ENCODE measurements around the gene MYH11.
"Not testable (repeated sequence)": the region's sequence is repeated elsewhere in the genome, so short reads cannot be mapped to it uniquely, and the experiment has no call there.

The MYH11 gene

DNA sequence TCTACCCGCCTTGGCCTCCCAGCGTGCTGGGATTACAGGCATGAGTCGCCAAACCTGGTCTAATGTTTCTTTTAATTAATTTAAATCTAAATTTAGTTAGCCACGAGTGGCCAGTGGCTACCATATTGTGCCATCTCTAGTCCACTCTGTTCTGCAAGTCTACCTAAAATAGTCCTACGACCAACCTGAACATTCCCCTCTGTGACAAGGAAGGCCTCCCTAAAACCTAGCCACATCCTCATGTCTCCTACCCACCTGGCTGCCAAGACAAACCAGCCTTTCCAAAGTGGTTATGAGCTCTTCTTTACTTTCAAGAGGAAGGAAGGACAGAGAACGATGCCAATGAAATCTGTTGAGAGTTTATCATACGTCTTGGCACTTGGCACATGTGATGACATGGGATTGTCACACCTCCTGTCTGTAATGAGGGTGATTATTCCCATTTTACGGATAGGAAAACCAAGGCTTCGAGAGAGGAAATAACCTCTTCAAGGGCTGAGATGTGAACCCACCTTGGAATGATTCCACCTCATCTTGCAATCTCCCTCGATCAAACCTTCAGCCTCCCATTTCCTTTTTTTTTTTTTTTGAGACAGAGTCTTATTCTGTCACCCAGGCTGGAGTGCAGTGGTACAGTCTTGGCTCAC lies 19.7 kb downstream of the MYH11 start:
- no peak for DNase-seq

DNA sequence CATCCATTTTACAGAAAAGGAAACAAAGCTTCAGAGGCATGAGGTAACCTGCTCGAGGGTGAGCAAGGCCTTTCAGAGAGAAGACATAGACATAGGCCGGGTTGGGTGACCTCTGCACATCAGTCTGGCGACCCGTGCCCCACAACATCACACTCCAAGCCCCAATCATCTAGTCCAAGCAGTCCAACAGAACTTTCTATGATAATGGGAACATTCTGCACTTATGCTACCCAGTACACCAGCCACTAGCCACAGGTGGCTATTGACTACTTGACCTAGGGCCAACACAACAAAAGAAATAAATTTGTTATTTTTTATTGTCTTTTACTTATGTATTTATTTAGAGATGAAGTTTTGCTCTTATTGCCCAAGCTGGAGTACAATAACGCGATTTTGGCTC lies 20.8 kb downstream of the MYH11 start:
- no peak for DNase-seq

DNA sequence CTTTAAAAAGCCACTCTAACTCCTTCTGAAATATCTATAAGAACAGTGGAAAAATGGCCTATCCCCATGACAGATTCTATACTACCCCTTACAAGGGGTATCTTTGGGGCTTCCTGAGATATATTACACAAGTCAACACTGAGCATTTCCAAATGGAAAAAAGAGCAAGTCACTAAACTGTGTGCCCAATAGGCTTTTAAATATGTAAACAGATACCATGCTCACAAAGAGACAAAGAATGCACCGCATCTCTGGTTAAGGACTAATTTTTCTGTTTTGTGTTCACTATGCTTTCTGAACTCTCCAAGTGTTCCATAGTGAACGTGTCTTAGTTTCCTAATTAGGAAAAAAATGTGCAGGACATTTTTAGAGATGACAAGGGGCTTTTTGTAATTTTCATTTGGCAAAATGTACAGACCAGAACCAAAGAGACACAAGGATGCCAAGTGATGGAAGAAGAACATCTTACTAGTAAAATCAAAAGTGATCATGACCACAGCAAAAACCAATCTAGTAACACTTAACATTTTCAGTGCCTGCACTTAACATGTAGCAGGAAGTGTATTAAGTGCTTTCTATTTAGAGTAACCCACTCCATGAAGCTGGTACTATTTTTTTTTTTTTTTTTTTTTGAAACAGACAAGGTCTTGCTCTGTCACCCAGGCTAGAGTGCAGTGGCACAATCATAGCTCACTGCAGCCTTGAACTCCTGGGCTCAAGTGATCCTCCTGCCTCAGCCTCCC lies 21.5 kb downstream of the MYH11 start:
- DNase-seq = no peak

DNA sequence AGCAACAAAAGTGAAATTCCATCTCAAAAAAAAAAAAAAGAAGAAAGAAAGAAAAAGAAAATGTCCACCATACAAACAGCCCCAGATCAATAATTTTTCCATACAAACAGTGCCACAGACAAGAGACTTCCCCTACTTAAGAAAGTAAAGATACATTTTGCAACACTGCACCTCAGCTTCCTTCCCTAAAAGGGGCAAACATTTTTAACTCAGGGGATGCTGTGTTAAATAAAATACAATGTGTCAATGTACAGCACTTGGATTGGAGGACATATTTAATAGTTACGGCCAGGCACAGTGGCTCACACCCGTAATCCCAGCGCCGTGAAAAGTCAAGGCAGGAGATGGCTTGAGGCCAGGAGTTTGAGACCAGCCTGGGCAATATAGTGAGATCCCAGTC lies 22.3 kb downstream of the MYH11 start:
- no peak for DNase-seq

DNA sequence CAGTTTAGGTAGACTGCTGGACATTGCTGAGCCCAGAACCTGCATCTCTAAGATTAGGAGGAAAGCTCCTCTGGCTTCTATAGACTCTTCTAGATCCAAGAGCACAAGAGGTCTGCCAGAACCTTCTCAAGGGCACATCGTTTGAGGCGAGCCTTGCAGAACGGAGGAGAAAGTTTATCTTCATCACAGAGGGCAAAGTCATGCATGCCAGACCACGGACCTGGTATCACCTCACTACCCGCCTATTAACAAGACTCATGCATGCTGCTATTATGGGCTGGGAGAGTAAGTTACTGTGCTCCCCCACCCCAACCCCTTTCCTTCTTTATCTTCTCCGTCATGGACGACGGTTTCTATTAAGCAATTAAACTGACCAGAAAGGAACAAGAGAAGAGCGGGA lies 23.3 kb downstream of the MYH11 start:
- no peak for DNase-seq

DNA sequence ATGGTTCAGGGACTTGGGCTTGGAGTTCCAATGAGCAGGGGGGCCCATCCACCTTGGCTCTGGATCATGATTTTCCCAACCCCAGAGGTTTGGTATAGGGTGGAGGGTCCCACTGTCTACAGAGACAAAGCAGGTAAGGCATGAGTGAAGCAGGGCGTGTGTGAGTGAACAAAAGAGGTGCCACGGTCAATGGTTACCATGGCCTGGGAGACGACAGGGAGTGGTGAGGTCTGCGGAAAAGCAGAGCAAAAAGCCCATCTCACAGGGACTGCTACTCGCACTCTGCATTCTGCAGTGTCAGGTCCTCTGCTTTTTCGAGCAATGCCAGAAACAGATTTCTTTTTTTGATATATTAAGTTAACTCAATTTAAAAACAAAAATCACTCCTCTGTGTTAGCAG lies 24.6 kb downstream of the MYH11 start:
- DNase-seq = no peak

DNA sequence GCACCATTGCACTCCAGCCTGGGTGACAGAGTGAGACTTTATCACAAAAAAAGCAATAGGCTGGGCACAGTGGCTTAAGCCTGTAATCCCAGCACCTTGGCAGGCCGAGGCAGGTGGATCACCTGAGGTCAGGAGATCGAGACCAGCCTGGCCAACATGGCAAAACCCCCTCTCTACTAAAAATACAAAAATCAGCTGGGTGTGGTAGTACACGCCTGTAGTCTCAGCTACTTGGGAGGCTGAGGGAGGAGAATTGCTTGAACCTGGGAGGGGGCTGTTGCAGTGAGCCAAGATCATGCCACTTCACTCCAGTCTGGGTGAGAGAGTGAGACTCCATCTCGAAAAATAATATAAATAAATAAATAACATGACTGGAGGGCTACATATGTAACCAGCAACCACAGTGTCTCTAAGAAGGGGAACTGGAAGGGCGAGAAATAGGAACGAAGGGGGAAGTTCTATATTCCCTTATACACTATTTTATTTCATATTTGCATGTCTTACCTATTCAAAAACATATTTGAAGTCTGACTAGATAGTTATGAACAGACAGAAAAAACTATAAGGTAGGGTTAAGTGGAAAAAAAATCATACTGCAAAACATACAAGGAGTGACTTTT lies 25.9 kb downstream of the MYH11 start:
- no peak for DNase-seq

DNA sequence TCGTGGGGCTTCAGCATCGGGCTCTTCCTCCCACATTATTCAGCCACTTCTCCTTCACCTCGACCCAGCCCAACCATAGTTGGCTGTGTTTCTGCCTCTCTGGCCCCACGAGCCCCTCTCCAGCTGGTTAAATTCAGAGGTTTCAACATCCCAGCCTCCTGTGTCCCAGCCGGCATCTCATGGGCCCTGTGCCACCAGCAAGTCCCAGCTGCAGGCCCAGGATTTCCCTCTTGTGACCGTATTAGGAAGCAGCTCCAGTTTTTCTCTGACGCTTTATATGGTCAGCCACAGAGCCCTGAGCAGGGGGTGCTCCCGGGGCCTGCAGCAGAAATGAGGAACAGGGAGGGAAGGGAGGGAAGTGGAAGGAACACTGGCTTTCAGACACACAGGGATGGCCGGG lies 27.4 kb downstream of the MYH11 start:
- no peak for DNase-seq

DNA sequence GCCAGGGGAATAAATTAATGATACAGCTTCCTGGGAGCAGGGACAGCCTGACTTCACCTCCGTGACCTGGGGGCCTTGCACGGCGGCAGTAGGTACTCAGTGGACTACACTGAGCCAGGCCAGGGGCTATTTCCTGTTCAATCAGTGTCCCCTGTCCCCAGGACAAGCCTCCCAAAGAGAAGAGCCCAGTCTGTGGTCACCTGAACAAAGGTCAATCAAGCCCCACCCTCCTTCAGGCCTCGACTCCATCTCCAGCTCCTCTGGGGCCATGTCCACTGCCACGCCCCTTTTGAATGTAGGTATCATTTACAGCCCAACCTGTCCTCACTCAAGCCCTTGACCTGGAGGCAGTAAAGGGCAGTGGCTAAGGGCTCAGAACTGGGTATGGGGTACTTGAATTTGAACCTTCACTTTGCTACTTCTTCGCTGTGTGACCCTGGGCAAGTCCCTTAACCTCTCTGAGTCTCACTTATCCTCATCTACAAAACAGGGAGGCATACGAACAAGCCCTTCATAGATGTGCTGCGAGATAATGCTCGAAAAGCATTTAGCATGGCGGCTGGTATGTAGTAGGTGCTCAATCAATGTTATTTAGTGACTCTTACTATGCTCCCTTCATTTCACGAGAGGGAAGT lies 29.0 kb downstream of the MYH11 start:
- DNase-seq = no peak

DNA sequence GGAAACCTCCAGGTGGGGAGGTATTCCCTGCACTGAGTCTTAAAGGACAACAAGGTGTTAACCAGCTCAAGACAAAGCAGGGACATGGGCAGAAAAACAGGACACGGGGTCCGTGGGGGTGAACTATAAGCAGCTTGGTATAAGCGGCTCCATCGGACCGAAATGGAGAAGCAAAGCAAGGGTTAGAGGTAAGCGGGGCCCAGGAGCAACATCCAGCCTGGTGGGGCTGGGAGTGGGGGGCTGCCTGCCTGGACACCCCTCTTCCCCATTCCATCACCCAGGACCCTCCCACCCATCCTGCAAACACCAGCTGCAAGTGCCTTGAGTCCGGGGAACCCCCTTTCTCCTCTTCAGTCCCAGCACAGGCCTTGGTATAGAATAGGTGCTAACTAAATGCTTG lies 29.5 kb downstream of the MYH11 start:
- no peak for DNase-seq

DNA sequence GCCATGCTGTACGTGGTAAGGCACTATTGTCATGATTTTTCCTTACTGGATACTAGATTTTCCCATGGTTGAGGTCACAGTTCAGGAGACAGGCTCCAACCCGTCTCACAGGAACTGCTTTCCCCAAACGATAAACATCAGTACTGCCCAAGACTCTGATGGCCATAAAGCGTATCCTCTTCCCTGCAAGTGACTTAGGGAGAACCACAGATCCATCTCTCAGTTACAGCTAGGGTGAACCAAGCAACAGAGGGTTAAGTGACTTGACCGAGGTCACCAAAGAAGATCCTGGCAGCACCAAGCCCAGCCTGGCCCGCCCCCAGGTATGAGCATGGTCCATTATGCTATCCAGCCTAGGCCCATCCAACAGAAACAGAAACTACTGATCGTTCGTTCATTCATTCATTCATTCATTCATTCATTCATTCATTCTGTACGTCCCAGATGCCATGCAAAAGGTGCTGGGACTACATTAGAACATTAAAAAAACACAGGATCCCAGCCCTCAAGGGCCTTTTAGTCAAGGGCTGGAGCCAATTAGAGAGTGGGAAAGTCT lies 31.0 kb downstream of the MYH11 start:
- no peak for DNase-seq

DNA sequence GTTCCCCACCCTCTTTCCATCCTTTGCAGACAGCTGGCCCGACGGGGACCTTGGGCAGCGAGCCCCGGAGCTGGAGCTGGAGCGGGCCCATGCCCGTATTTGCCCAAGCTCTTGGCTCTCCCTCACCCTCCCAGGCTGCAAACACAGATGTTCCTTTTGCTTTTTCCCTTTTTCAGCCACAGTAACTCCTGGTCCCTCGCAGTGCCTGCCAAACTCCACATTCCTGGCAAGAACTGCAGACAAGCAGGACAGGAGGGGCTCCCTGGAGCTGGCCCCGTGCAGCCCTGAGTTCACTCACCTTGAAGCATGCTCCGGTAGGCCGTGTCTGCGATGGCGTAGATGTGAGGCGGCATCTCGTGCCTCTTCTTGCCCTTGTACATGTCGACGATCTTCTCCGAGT lies 33.9 kb downstream of the MYH11 start:
- no peak for DNase-seq

DNA sequence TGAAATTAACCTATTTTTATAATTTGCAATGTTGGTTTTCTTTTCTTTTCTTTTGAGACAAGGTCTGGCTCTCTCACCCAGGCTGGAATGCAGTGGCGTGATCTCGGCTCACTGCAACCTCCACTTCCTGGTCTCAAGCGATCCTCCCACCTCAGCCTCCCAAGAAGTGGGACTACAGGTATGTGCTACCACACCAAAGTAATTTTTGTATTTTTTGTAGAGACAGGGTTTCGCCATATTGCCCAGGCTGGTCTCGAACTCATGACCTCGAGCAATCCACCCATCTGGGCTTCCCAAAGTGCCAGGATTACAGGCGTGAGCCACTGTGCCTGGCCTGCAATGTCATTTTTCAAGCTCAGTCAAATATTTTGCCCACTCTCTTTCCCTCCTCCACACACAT lies 36.0 kb downstream of the MYH11 start:
- DNase-seq = no peak

DNA sequence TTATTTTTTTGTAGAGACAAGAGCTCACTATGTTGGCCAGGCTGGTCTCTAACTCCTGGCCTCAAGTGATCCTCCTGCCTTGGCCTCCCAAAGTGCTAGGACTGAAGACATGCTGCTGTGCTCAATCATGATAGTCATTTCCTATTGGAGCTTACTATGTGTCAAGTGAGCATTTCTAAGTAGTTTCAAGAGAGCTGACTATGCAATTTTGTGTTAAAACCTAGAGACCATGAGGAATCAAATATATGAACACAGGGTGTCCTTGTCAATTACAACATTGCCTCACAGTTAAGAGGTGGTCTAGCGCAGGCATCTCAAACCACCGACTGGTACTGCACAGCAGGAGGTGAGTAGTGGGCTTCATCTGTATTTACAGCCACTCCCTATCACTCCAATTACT lies 37.8 kb downstream of the MYH11 start:
- no peak for DNase-seq

DNA sequence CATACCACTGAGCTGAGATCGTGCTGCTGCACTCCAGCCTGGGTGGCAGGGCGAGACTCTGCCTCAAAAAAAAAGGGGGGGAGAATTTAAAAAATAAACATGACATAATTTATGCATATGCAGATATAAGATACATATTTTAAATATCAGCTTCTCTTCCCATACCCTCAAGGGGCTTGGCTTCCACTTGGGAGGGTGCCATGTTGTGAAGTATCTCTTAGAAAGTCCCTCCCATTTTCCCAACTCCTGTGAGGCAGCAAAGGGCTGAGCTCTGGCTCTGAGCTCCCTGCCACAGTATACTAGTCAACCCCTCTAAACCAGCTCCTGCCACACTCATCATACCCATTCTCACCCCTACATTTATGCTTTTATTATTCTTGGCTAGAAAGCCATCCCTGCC lies 39.4 kb downstream of the MYH11 start:
- no peak for DNase-seq

DNA sequence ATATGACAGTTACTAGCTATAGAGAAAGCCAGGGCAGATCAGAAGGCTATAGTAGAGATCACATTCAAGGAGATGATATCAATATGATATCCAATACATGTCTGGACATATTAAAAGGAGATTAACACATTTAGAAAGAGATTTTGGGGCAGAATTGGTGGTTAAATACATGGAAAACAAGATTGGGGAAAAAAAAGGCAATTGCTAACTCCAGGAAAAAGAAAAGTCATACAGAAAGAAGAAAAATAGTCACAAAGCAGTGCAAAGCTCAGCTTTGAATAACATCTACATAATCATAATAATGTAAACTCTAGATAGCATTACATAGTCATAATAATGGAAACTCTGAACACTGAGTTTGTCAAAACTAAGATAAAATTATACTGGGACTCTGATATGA lies 40.6 kb downstream of the MYH11 start:
- no peak for DNase-seq

DNA sequence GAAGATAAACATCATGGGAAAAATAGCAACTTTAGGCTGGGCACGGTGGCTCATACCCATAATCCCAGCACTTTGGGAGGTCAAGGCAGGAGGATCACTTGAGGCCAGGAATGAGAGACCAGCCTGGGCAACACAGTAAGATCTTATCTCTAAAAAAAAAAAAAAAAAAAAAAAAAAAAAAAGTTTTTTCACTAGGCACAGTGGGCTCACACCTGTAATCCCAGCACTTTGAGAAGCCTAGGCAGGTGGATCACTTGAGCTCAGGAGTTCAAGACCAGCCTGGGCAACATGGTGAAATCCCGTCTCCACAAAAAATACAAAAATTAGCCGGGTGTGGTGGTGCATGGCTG lies 44.5 kb downstream of the MYH11 start:
- DNase-seq = not testable (repeated sequence)

DNA sequence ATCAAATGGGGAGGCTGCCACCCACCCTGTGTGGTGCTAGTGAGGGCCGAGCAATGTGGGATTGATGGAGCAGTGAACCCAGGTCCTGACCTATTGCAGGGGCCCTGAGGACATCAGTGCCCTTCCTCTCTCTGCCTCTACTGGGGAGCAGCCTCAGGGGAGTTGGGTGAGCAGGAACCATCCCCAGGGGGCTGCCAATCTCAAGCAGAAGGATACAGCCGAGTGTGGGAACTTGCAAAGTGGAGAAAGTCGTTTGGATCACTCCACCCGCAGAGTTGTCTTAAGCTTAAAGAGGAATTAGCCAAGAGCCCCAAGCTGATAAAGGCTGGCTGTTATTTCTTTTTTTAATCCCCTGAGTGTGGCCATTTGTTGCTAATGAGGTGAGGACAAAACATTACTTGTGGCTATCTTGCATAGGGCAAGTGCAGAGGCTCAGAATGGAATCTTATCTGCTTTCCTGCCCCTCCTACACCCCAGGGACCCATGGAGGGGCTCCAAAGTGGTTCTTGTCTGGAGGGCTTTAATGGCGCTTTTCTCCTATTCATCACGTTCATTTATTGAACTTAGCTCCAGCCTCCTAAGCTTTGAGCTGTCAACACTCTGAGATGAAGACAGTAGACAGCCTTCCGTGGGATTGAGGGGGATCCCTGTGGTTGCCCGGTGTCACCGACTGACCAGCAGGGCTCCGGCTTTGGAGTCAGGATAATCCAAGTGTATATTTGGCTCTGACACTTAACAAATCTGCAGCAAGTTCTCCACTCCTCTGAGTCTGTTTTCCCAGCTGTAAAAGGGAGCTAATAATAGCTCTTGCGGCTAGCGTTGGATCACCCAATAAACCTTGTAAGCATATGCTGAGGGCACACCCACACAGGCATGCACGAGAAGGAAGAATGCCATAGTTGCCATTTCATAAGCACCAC lies 45.1 kb downstream of the MYH11 start:
- no peak for DNase-seq

DNA sequence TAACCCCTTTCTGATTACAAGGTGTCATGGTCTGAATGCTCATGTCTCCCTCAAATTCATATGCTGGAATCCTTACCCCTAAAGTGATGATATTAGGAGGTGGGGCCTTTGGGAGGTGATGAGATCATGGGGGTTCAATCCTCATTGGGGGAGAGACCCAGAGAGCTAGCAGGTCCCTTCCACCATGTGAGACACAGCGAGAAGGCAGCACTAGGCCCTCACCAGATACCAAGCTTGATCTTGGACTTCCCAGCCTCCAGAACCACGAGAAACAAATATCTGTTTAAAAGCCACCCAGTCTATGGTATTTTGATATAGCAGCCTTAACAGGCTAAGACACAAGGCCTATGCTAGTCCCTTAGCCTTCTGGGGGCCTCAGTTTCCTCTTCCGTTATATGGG lies 45.9 kb downstream of the MYH11 start:
- DNase-seq = no peak

DNA sequence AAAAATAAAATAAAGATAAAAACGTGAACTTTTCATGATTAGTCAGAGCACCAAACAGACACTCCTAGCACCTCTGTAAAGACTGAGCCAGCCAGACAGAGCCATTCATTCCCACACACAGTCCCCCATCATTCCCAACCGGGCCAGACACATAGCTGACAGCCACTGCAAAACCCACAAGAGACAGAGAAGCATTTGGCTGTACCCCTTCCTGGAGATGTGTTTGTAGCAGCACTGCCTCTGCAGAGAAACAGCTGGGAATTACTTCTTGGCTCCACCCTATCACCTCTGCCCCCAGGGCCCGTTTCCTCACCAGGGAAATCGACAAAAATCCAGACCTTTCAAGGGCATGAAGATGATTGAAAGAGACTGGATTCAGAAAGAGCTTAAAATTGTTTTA lies 46.4 kb downstream of the MYH11 start:
- no peak for DNase-seq

DNA sequence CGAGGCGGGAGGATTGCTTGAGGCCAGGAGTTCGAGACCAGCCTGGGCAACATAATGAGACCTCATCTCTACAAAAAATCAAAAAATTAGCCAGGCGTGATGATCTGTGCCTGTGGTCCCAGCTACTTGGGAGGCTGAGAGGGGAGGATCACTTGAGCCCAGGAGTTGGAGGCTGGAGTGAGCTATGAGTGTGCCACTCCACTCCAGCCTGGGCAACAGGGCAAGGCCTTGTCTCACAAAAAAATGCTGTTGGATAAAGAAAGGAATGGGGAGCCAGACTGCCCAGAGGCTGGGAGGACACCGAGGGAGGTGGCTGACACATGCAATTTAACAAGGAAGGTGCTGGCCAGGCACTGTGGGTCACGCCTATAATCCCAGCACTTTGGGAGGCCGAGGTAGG lies 47.5 kb downstream of the MYH11 start:
- not testable (repeated sequence) for DNase-seq

DNA sequence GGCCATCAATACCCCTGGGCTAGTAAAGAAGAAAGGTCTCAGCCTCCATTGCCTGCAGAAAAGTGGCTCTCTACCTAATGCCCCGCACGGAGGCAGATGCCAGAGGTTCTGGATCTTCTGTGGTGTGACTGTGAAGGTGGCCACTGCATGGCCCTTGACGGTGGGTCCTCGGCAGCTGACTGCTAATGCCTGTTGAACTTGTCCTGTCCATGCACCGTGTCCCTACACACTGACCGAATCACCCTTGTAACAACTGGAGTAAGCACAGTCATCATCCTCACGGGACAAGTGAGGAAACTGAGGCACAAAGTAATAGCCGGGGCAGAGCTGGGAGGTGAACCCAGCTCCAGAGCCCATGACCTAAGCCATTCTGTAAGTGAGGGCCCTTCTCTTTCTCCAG lies 48.8 kb downstream of the MYH11 start:
- DNase-seq = no peak

DNA sequence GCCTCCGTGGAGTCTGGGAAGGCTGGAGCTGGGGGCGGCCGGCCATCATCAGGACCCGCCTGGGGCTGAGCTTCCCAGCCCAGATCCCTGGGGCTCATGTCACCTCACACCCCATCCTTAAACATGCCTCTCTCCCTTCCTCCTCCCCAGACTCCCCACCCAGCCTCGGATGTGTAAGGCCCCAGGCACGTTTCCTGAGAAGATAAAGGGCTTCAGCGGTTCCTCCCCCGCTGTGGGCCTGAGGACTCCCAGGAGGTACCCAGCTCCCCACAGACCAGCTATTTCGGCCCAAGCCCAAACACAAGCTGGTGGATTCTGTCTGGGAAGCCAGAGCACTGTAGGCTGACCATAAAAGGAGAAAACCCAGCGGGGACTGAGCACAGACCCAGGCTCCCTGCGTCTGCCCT lies 49.2 kb downstream of the MYH11 start:
- DNase-seq = no peak
